HG03135 (cell line): ENCODE results near the gene FAM13C.

Experiments
- ATAC-seq: cut with Tn5 transposase; IDR thresholded peaks from one replicate; pipeline ENCODE4 v1.9.1; 2021; ENCODE audit warnings: mild to moderate bottlenecking, moderate library complexity; ENCODE audit not compliant: unreplicated experiment

FAM13C gene

DNA sequence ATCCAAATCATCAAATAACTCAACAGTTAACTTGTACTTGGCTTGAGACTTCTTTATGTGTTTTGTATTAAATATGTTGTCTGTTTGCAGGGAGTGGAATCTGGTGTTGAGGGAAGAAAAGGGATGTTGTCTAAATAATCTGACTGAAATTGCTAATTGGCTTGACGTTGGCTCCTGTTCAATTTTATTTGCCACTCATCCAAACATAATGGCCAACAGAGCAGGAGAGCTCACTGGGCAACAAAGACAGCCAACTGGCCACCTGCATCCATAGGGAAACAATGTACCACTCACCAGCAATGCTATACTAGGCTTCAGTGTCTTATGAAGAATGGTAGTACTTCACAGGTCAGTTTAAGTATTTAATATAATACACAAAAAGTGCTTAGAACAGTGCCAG lies 80.5 kb downstream of the FAM13C start:
- no peak for ATAC-seq

DNA sequence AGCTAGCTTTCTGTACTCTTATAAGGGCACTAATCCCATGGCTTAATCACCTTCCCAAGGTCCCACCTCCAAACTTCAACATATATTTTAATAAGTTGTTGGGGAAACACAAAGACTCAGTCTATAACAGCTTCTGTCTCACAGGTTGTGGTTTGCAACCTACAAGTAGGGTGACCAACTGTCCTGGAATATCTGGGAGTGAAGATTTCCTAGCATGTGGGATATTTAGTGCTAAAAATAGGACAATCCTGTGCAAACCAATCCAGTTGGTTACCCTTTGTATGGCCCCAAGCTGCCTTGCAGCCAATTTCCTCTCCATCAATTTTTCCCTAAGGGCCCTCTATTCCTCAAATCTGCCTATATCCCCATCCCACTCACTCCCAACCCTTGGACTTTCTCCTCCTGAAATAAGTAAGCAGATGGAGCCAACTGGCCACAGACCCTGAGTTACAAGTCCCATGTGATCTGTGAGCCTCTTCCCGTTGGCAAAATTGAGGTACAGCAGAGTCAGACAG lies 82.3 kb downstream of the FAM13C start:
- ATAC-seq: no peak

DNA sequence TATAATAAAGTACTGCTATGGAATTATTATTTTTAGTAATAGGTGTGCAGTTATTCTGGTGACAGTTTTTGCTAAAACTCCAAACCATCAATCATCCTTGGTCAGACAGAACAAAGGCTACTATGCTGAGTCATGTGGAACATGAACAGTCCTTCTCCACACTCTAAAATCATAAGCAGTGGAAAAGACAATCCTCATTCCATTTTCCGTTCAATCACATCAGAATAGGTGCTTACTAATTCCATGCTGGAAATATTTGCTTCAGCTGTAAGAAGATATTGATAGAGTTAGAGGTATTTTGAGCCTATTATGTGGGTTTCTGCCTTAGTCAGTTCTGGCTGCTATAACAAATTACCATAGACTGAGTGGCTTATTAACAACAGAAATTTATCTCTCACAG lies 82.9 kb downstream of the FAM13C start:
- ATAC-seq: no peak

DNA sequence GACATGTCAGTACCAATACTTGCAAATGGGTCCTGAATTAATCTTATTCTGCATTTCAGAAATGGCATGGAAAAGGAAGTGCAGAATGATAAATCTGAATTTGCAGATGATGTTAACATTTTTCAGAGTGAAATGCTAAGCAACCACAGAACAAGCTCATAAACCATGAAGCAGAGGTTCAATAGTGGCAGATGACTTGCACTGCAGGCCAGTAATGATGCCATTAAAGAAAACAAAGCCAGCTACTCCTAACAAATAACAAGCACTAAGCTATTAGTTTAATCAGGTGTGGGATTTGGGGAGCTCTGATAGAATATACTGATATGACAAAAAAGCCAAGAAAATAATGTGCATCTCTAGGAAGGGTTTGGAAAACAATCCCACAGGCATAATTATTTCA lies 85.4 kb downstream of the FAM13C start:
- ATAC-seq: no peak

DNA sequence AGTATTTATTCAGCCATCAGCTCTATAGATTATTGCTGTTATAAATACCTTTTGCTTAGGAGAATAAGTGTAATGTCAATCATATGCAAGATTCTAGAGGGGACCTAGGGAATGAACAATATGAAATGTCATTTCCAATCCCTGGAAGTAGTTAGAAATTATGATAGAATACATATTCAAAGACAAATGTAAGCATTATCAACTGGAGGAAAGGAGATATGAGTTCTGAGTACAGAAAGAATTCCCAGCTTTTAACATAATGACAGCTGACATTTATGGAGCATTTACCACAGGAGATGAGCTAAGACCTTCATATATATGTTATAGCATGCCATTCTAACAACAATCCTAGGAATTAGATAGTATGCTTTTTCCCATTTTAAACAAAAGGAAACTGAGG lies 86.2 kb downstream of the FAM13C start:
- no peak for ATAC-seq

DNA sequence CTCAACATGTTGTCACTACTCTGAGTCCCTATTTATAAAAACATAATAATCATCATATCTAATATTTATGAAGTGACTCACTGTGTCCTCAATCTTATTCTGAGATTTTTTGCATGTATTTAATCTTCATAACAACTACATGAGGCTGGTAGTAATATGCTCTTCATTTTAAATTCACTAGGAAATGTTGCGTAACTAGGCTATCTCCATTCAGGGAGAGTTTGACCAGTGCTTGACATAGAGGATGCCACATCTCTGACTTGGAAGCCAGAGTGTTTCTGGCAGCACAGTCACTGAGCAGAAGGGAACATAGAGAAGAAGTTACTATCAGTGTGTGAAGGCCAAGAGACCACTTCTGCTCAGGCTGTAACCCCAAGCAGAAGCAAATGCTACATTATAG lies 88.9 kb downstream of the FAM13C start:
- no peak for ATAC-seq

DNA sequence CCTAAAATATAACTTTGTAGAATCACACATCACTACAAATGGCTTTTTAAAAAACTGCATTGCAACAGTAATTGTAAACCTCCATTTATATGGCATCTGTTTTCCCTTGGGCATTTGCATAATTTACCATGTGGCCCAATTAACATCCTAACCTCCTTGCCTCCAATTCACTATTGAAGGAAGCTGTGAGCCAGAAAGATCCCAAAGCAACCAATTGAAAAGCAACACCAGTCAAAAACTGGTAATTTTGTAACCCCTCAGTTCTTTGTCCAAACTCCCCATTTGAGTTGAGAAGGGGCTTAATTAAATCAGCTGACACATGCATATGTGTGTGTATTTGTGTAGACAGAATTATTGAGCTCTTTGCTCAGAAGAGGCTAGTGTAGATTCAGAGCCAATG lies 90.3 kb downstream of the FAM13C start:
- ATAC-seq: no peak

DNA sequence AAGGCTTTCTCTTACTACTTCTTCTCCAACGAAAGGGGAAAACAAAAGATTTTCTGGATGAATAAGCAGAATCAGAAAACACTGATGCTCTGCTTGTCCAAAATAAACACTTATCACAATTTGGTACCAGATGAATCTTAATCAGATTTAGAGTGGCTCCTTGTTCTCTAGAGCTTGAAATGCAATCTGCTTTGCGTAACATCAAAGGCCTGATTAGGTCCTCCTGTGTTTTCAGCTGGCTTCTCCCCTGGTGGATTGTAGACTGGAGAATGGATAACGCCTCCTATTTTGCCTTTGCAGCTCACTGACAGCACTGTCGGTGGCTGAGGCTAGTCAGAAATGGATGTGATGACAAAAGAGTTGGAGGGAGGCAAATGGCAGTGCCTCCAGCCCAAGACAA lies 91.2 kb downstream of the FAM13C start:
- no peak for ATAC-seq

DNA sequence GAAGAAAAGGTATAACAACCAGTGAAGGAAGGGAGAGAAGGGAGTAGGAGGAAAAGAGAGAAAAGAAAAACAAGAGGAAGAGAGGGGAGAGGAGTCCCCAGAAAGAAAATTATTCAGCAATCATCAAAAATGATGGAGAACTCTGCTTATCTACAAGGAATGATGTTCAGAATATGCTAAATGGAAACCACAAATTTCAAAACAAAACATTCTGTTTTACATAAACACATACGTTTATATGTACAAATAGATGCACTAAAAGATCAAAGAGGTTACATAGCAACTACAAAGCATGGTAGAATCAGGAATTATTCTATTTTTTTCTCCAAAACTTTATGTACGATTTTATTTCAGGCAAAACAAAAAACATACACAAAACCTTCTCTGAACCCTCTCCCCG lies 91.9 kb downstream of the FAM13C start:
- ATAC-seq: no peak

DNA sequence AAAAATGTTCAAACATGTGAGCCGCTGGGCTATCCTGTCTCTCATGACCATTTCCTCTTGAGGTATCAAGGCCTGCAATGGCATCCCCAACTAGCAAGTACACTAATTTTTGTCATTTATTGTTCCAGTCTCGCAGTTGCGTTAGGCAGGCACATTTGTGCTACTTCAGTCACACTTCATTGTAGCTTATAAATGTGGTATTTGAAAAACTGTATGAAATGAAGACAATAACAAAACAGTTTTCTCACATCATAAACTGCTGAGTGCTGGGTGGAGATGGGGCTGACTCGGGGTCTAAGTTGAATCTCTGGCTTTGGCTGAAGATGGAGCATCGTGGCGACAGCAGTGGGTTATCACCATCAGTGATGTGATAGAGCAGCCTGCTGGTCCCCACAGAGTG lies 92.7 kb downstream of the FAM13C start:
- no peak for ATAC-seq

DNA sequence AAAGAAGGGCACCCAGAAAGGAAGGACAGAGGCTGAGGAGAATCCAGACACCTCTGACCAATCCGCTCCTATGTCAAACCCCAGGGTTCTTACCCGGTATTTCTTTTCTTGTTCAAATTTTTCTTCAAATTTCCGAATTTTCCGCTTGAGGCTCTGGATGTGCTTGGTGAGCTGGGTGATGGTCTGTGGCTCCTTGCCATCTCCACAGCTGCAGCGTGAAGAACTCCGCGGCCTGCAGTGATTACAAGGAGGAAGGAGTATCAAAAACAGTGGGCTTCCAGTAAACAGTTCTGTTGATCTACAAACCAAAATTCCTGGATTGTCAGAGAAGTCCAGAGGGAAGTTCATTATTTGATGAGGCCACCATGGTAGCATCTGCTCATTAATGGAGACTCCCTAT lies 93.9 kb downstream of the FAM13C start:
- ATAC-seq: no peak

DNA sequence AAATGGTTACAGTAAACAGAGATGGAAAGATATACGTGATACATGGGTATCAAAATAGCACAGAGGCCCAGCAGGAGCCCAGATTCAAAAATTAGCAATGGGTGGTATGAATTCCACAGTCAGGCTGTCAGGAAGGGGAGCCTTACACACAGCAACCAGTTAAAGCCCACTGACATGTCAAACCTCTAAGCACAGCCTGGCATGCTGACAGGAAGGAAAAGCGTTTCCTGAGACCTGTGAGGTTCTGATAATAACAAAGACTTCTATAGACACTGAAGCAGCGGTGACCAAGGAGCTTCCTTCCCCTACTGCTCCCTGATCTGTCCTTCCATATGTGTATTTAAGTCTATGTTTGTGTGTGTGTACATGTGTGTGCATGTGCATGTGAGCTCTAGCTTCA lies 96.0 kb downstream of the FAM13C start:
- ATAC-seq: no peak

DNA sequence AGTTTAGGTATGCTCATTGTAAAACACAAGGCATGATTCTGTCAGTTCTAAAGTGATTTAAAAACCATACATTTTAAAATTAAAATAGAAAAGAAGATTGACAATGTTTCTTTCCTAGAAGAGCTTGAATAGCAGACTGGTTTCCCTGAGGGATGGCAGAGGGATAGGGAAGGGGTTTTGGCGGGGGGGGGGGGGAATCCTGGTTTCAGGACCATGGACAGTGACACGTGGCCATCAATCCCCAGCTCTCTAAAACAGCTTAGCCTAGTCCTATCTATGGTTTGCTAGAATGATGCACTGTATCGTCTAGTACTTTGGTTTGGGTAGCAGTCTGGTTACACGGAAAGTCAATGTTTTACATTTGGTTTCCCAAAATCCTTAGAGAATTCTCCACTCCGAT lies 97.2 kb downstream of the FAM13C start:
- ATAC-seq: no peak

DNA sequence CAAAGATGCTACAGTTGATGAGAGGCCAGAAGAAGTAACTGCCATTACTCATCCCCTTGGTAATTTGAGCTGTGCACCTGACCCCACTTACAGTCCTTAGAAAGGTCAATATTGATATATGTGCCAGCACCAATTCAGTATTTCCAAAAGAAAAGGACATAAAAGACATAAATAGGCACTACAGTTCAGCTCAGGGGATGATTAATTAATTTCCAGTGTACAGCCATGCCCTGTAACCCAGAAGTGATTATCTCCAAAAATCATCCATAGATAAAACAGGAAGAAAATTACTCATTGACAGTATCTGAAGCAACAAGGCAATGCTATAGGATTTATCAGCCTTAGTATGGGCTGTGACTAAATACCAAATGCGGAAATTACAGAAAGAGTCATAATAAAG lies 103.5 kb downstream of the FAM13C start:
- no peak for ATAC-seq

DNA sequence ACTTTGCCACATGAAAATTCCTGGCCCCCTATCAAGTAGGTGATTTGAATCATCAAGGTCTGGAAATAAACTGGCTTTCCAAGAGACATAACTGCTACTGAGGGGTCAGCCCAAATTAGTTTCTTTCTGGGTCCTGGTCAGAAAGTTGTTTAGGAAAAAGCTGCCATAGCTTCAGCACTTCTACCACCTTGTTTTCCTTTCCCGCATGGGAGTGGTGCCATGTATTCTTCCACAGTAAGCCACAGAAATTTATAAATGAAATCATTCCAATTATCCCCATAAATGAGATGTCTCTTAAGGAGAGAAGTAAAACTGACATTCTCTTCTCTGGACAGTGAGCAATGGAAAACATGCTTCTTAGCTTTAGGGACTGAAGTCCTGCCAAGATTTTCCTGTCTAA lies 105.1 kb downstream of the FAM13C start:
- no peak for ATAC-seq

DNA sequence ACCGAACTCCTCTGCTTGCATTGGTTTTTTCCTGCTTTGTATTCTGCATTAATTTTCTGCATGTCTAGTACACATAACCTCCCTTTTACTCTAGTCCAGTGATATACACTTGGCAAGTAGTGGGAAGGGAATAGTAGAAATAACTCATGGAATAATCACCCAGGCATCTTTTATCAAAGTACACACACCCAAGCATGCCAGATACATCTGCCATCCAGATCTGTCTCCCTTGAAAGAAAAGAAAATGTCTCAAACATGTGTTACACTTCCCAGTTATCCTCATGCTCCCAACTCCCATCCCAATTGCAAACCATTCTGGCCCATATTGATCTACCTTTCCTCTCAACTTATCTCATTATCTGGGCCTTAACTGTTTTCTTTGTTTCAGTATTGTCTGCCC lies 106.9 kb downstream of the FAM13C start:
- ATAC-seq: no peak

DNA sequence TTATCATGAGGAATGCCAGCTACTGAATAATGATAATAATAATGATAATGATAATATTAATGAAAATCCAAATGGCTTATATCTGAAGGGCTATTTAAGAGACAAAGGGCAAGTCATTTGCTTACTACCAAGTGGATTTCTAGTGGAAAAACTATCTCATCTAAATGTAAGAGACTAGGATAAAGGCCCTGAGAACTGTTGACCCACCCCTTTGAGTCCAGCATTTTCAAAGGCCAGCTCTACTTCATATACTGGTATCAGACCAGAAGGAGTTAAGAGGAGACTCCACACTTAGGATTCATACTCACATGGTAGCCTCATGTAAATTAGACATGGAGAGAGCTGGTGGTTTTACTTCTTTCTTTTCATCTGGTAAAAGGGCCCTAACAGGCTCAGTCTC lies 109.9 kb downstream of the FAM13C start:
- no peak for ATAC-seq

DNA sequence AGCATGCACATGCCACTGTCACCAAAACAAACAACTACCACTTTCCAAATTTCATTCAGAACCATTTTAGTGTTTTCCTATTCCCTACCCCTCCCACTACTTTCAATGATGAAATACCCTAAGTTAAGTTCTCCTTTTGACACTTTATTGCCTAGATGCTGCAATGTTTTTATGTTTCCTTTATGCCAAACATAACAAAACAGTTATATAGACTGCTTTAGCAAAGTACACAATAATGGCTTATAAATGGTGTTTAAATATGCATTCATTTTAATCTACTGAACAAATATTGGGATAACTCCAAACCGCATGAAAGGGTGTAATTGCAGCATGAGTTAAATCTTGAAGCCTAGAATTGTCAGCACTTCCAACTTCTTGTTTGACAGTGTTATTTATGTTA lies 116.7 kb downstream of the FAM13C start:
- no peak for ATAC-seq

DNA sequence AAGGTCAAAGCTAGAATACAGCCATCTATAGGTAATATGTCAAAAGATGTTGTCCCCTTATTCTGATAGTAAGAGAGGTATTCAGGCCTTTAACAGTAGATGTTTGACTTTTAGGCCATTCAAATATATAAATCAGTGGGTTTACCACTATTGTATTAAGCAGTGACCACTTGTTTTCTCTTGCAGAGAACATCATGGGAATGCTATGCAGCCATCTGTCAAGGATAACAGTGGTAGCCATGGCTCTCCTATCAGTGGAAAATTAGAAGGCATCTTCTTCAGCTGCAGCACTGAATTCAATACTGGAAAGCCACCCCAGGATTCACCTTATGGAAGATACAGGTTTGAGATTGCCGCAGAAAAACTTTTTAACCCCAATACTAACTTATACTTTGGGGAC lies 117.5 kb downstream of the FAM13C start:
- no peak for ATAC-seq

DNA sequence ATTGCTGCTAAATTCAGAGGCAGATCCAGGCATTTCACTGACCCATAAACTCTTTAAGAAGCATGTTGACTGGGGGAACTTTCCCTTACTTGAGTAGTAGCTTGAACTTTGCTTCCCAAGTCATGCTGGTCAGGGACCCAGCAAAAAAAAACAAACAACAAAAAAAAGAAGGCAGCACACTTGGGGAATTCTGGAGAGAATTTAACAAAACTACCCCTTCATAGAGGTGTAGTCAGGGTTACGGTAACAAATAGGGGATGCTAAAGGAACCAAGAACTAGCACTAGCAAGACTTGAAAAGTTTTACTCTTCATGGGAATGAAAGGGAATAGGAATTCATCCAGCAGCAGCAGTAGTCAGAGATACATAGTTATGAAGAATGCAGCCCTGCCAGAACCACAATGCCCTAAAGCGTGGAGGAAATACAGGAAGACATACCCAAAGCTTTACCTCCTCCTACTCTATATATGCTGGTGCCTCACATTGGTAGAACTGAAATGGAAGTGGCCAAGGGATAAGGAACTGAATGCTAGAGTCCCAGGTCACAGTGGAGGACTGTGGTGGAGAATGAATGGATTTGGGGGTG lies 118.6 kb downstream of the FAM13C start:
- no peak for ATAC-seq

DNA sequence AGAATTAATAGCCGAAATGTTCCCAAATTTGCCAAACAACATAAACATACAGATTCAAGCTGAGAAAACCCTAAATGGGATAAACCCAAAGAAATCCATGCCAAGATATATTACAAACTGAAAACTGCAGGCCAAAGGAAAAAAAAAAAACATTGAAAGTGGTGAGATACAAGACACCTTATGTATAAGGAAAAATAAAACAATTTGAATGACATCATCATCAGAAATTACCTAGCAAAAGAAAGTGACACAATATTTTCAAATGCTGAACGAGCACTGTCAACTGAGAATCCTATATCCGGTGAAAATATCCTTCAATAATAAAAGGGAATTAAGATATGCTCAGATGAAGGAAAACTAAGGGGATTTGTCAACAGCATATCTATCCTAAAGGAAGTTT lies 119.4 kb downstream of the FAM13C start:
- no peak for ATAC-seq

DNA sequence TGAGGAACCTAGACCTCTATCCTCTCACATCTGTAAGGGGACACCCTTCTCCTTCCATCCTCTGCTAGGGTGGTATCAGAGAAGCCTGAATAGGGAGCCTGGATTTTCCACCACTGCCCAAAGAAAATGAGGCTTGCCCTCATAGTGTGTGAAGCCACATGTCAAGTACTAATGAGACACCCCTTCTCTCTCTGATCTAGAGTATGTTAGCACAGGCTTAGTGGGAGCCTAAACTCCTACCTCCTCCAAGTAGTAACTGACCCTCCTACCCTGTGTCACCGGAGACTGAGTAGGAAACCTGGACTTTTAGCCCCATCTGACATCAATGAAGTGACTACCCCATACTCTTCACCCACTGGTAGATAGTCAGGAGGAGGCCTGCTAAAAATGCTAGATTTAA lies 120.3 kb downstream of the FAM13C start:
- ATAC-seq: no peak

DNA sequence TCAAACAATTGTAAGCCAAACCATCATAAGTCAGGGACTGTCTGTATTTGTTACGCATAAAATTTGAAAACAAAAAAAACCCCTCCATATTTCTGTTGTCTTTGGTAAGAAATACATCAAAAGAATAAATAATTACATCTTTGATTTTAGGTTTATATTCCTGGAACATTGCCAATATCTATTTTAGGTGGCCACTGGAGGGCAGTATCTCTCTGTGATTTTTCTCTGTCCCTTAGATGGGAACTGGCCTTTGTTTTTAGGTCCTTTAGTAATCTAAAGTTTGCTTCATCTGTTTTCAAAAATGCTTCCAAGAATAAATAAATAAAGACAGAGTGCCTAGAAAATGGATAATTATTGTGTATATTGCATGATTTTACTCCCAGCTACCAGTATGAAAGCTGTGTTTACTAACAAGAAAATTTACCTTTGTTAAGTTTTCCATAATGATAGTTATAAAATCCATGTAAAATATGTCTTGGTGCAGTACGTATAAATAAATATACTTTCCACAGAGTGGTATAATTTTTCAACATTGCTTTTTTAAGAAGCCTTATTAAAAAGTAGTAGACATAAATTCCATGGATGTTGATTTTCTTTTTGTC lies 121.7 kb downstream of the FAM13C start:
- no peak for ATAC-seq
